ENCODE data around the gene GDE1.

Gene GDE1

GRCh38 chr16:19502395-19503131 is 19.3 kb downstream of the GDE1 start:
- H3K27me3 ChIP-seq, result no peaks in the 10 kb centered on the region
- no peaks in the 10 kb centered on the region for H3K9me3 ChIP-seq
- no peak overlapping the region for H3K4me3 ChIP-seq (ENCODE audit: low read depth, low read length)
- TF ChIP-seq CTCF (IDR thresholded peaks at IDR 0.05; ENCODE audit: low read depth, low read length), result peak; percentile 83
- peaks cover 31% of the 10 kb centered on the region for H3K36me3 ChIP-seq
- H3K4me1 ChIP-seq, result no peaks in the 10 kb centered on the region
- DNase-seq, result peak; percentile 80

GRCh38 chr16:19499481-19499880 is 22.4 kb downstream of the GDE1 start:
- H3K4me3 ChIP-seq (ENCODE audit: low read depth, low read length), result no peak overlapping the region
- H3K9me3 ChIP-seq, result no peaks in the 10 kb centered on the region
- no peak for TF ChIP-seq CTCF (IDR thresholded peaks at IDR 0.05; ENCODE audit: low read depth, low read length)
- H3K36me3 ChIP-seq, result peaks cover 21% of the 10 kb centered on the region
- DNase-seq, result no peak
- H3K27me3 ChIP-seq, result no peaks in the 10 kb centered on the region
- no peaks in the 10 kb centered on the region for H3K4me1 ChIP-seq

DNA sequence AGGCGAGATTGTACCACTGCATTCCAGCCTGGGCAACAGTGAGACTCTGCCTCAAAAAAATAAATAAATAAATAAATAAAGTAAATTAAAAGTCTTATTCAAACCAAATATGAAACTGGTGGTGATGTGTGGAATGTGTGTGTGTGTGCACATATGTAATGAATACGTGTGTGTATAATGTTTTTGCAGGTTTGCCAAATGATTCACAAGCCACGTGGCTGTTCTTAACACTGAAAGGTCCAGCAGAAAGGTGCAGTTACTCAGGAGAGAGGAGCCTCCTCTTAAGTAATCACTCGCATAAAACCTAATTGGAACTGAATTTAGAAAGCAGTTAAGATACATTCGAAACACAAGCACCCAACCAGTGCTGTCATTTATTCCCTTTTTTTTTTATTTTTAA is 22.9 kb downstream of the GDE1 start:
- Histone ChIP-seq H3K9me3 (no peaks in the 10 kb centered on the region), H3K36me3 (peaks cover 20% of the 10 kb centered on the region), H3K4me3 (ENCODE audit: low read depth, low read length) (no peak overlapping the region), H3K4me1 (no peaks in the 10 kb centered on the region), H3K27me3 (no peaks in the 10 kb centered on the region)
- no peak for DNase-seq
- TF ChIP-seq CTCF (IDR thresholded peaks at IDR 0.05; ENCODE audit: low read depth, low read length), result no peak

DNA sequence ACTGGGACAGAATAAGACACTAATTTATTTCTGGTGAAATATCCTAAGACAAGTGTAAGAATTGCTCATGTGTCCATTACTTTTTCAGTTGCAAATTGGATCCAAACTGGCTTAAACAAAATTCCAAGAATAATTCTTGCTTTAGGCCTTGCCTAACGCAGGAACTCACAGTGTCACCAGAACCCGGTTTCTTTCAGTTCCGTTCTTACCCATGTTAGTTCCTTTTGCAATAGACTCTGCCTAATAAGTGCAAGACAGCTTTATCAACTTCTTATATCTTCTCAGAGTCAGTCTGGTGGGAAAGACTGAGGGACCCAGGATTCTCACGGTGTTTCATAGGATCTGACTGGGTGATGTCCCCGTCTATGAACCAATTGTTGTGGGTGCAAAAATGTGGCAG is 24.7 kb downstream of the GDE1 start:
- no peak overlapping the region for H3K4me3 ChIP-seq (ENCODE audit: low read depth, low read length)
- H3K27me3 ChIP-seq, result no peaks in the 10 kb centered on the region
- H3K9me3 ChIP-seq, result no peaks in the 10 kb centered on the region
- TF ChIP-seq CTCF (IDR thresholded peaks at IDR 0.05; ENCODE audit: low read depth, low read length), result no peak
- peaks cover 4% of the 10 kb centered on the region for H3K36me3 ChIP-seq
- H3K4me1 ChIP-seq, result no peaks in the 10 kb centered on the region
- no peak for DNase-seq

- Histone ChIP-seq H3K4me3 (ENCODE audit: low read depth, low read length) (no peak overlapping the region), H3K36me3 (no peaks in the 10 kb centered on the region), H3K27me3 (no peaks in the 10 kb centered on the region), H3K9me3 (no peaks in the 10 kb centered on the region), H3K4me1 (no peaks in the 10 kb centered on the region)
- DNase-seq, result no peak
- no peak for TF ChIP-seq CTCF (IDR thresholded peaks at IDR 0.05; ENCODE audit: low read depth, low read length)
Observed at GRCh38 chr16:19490619-19491018, 31.3 kb downstream of the GDE1 start.

GRCh38 chr16:19488213-19488640 is 33.7 kb downstream of the GDE1 start:
- Histone ChIP-seq H3K4me3 (ENCODE audit: low read depth, low read length) (no peak overlapping the region), H3K36me3 (no peaks in the 10 kb centered on the region), H3K9me3 (no peaks in the 10 kb centered on the region), H3K27me3 (no peaks in the 10 kb centered on the region), H3K4me1 (no peaks in the 10 kb centered on the region)
- no peak for DNase-seq
- TF ChIP-seq CTCF (IDR thresholded peaks at IDR 0.05; ENCODE audit: low read depth, low read length), result no peak

Data from BE2C (cell line).